GM12878 (cell line): ENCODE data around the gene CAB39. TPM values are rescaled to one million over a fixed set of nuclear protein-coding genes. Genes with fewer than 3 reads are reported as not detected.
A peak's percentile ranks its signal among the peaks of the same experiment; 100 is the strongest.

Experiments
- ATAC-seq: fragments of 200-7000 bp; cut with Tn5 transposase; 3 replicates; pipeline ENCODE4 v1.9.1; 2020; ENCODE audit warnings: mild to moderate bottlenecking, moderate library complexity
- BruUV-seq: library from RNA; stranded (reverse); fragments of 400-500 nt; replicated peaks from 2 replicates; lab custom pipeline; 2021; lab: Mats Ljungman, UMichigan
- CTCF ChIA-PET: fragments of 300-600 bp; sonication (Branson Sonifier 250); formaldehyde crosslinking; extraction: SDS; loops from one replicate; lab custom pipeline; 2021; ENCODE audit warnings: inconsistent platforms; lab: Yijun Ruan, JAX
- POLR2A ChIA-PET: fragments of 350-600 bp; formaldehyde crosslinking; extraction: SDS; loops from one replicate; lab custom pipeline; 2021; ENCODE audit warnings: inconsistent platforms; lab: Charles Lee
- RAD21 ChIA-PET: fragments of 300-600 bp; sonication (Branson Sonifier 250); formaldehyde crosslinking; loops from one replicate; lab custom pipeline; 2023; ENCODE audit warnings: antibody characterized with exemption; ENCODE audit not compliant: unreplicated experiment; lab: Charles Lee
- SMC1A ChIA-PET: fragments of 300-600 bp; sonication (Branson Sonifier 250); formaldehyde crosslinking; loops from one replicate; lab custom pipeline; 2023; ENCODE audit not compliant: unreplicated experiment, uncharacterized antibody; lab: Charles Lee
- DNase-seq: peaks from one replicate; pipeline ENCODE4 v3.0.0-alpha.2; 2011; ENCODE audit warnings: low read depth, low spot score
- FAIRE-seq: peaks from 3 replicates; lab custom pipeline; 2011; peaks lifted over from hg19 to GRCh38; lab: Jason Lieb, UNC
- H2AFZ ChIP-seq: 2 replicates; pipeline ENCODE4 v1.6.0; 2011; ENCODE audit warnings: low read depth, low read length, control low read depth; ENCODE audit not compliant: control insufficient read depth
- H3K27ac ChIP-seq: 2 replicates; pipeline ENCODE4 v1.5.1; 2011; ENCODE audit warnings: control low read depth; ENCODE audit not compliant: control insufficient read depth, insufficient read depth
- H3K27me3 ChIP-seq, 2 experiments: replicated peaks in 1 of 2; 2 replicates each; pipeline versions ENCODE4 v1.6.0 to v1.6.1; 2011; ENCODE audit warnings: low read length in 1 of 2; ENCODE audit not compliant: control insufficient read depth in 2 of 2, insufficient read depth in 2 of 2
- H3K36me3 ChIP-seq, 2 experiments: 2 replicates each; pipeline ENCODE4 v1.5.1; 2011; ENCODE audit warnings: low read length in 1 of 2; ENCODE audit not compliant: control insufficient read depth in 2 of 2, insufficient read depth in 2 of 2
- H3K4me1 ChIP-seq: 2 replicates; pipeline ENCODE4 v1.6.1; 2011; ENCODE audit warnings: mild to moderate bottlenecking, low read length, moderate library complexity, mixed read lengths; ENCODE audit not compliant: control insufficient read depth, insufficient read depth
- H3K4me2 ChIP-seq: 2 replicates; pipeline ENCODE4 v1.6.0; 2011; ENCODE audit warnings: control low read depth; ENCODE audit not compliant: control insufficient read depth, insufficient read depth
- H3K4me3 ChIP-seq: fragments of 200-600 bp; sonication (generic); 2 replicates; pipeline ENCODE4 v1.5.1; 2016
- H3K79me2 ChIP-seq: 2 replicates; pipeline ENCODE4 v1.6.0; 2011; ENCODE audit warnings: low read length; ENCODE audit not compliant: control insufficient read depth, insufficient read depth
- H3K9ac ChIP-seq: 2 replicates; pipeline ENCODE4 v1.8.0; 2011; ENCODE audit warnings: low read length, control low read depth, mixed read lengths; ENCODE audit not compliant: control insufficient read depth, insufficient read depth
- H3K9me3 ChIP-seq: replicated peaks from 3 replicates; pipeline ENCODE4 v1.5.1; 2011; ENCODE audit warnings: mild to moderate bottlenecking, low read length; ENCODE audit not compliant: control insufficient read depth, insufficient read depth
- H4K20me1 ChIP-seq: 2 replicates; pipeline ENCODE4 v1.6.0; 2011; ENCODE audit not compliant: control insufficient read depth, insufficient read depth
- BCLAF1 ChIP-seq: fragments of 450-650 bp; IDR thresholded peaks from 2 replicates; pipeline ENCODE4 v1.6.1; 2017; ENCODE audit warnings: antibody characterized with exemption, mild to moderate bottlenecking, moderate library complexity
- GABPA ChIP-seq: IDR thresholded peaks from 2 replicates; pipeline ENCODE4 v1.6.1; 2014; ENCODE audit warnings: antibody characterized with exemption, low read depth, mild to moderate bottlenecking, inconsistent platforms
- HSF1 ChIP-seq: fragments of 150-350 bp; IDR thresholded peaks from 2 replicates; pipeline ENCODE4 v1.6.1; 2014; ENCODE audit warnings: mild to moderate bottlenecking, low read depth, low read length
- KAT2A ChIP-seq: conservative IDR thresholded peaks from 2 replicates; pipeline ENCODE4 v1.6.1; 2011; ENCODE audit warnings: low read depth, low read length; ENCODE audit not compliant: control insufficient read depth
- KDM1A ChIP-seq: fragments of 200-600 bp; sonication (generic); IDR thresholded peaks from 2 replicates; pipeline ENCODE4 v1.6.1; 2016; ENCODE audit warnings: borderline replicate concordance
- LARP7 ChIP-seq: fragments of 450-650 bp; IDR thresholded peaks from 2 replicates; pipeline ENCODE4 v1.6.1; 2017; ENCODE audit warnings: mild to moderate bottlenecking
- MYB ChIP-seq: fragments of 150-350 bp; IDR thresholded peaks from 2 replicates; pipeline ENCODE4 v1.6.1; 2014; ENCODE audit warnings: mild to moderate bottlenecking, low read depth, low read length, borderline replicate concordance
- NRF1 ChIP-seq: conservative IDR thresholded peaks from 2 replicates; pipeline ENCODE4 v1.6.1; 2011; ENCODE audit warnings: mild to moderate bottlenecking, low read depth, low read length, improper control_type of control experiment
- PAX5 ChIP-seq: IDR thresholded peaks from 2 replicates; pipeline ENCODE4 v1.6.1; 2011; ENCODE audit warnings: low read depth, low read length, borderline replicate concordance
- TARDBP ChIP-seq: IDR thresholded peaks from 2 replicates; pipeline ENCODE4 v1.6.1; 2016; ENCODE audit warnings: borderline replicate concordance
- USF2 ChIP-seq: IDR thresholded peaks from 2 replicates; pipeline ENCODE4 v1.6.1; 2011; ENCODE audit warnings: low read depth, low read length, improper control_type of control experiment, borderline replicate concordance
- WGBS: methylation state at CpG from one replicate; pipeline ENCODE4 v1.1.6; 2016; ENCODE audit warnings: low lambda C conversion rate; ENCODE audit not compliant: insufficient replicate concordance, insufficient coverage; ENCODE audit errors: missing lambda C conversion rate; 5-methylcytosine and 5-hydroxymethylcytosine counted together
- in situ Hi-C: fragments of 300-500 bp; cut with MboI; formaldehyde crosslinking; loops from 9 replicates; pipeline ENCODE4 v1.14.3; 2018; ENCODE audit warnings: mixed read lengths
- intact Hi-C: fragments of 100-400 bp; cut with micrococcal nuclease; formaldehyde crosslinking; loops from one replicate; pipeline ENCODE4 v1.14.2; 2022; ENCODE audit not compliant: unreplicated experiment
- polyA plus RNA-seq, 11 experiments: library from polyadenylated mRNA; depleted of rRNA in 4 of 11; unstranded in 6 of 11; stranded (reverse) in 5 of 11; fragments of >200 nt; fragmentation: Nextera tagmentation in 4 of 11; fragmentation: Illumina TruSeq in 1 of 11; extraction: Ambion mirVana in 4 of 11; extraction: Trizol in 1 of 11; gene quantifications; 1 replicate in 1 of 11; 2 replicates in 10 of 11; pipeline versions ENCODE4 v1.2.1 to v1.2.3, GENCODE V29; 2011 to 2016; ENCODE audit warnings: inconsistent platforms in 2 of 11, missing spikeins in 2 of 11, low read depth in 1 of 11
- total RNA-seq, 4 experiments: library from RNA; depleted of rRNA in 3 of 4; stranded (reverse); fragments of >200 nt in 3 of 4; fragmentation: Illumina TruSeq in 1 of 4; extraction: Trizol in 1 of 4; gene quantifications; 2 replicates each; pipeline versions ENCODE4 v1.2.1 to v1.2.3, GENCODE V29; 2013 to 2021
- TF ChIP-seq, protein P1 (sequence below): IDR thresholded peaks from 2 replicates; pipeline ENCODE4 v1.6.1; 2012; ENCODE audit warnings: improper control_type of control experiment, low read depth, low read length; ENCODE audit not compliant: insufficient replicate concordance

CAB39 gene
- total and polyA plus RNA-seq, 10 of the 15 experiments (the other 5 are each of a cell fraction or from before 2014, with no cell fraction given), result 13.3 to 129 (median 62.9) TPM

GRCh38 chr2:230669386-230669950, 43.2 kb upstream of the CAB39 start:
- intact Hi-C loops, result loop anchor here (2.0 to 10.0 kb wide), 3 partner anchors 43 to 305 kb away; partner anchors contain the start of gene CAB39
- H3K27ac ChIP-seq, result peak overlapping the region; percentile 92
- H3K9me3 ChIP-seq, result no peaks in the 10 kb centered on the region
- WGBS, result 86% methylated on average over 8 of the region's 8 CpGs
- ChIA-PET RAD21 (interaction anchor here (0.6 to 5.1 kb wide), 27 partner anchors 10 to 444 kb away, joined by 3 to 122 read pairs (median 5); partner anchors contain the start of genes CAB39 and SP140), CTCF (interaction anchor here (0.7 to 4.7 kb wide), 14 partner anchors 9 to 603 kb away, joined by 3 to 41 read pairs (median 4); no protein-coding TSS in a partner anchor), POLR2A (interaction anchor here (0.6 to 5.0 kb wide), 19 partner anchors 9 to 129 kb away, joined by 3 to 80 read pairs (median 5); partner anchors contain the start of gene CAB39), SMC1A (interaction anchor here (0.7 to 8.3 kb wide), 27 partner anchors 9 to 467 kb away, joined by 3 to 117 read pairs (median 7); partner anchors contain the start of gene CAB39)
- ATAC-seq, result no peak
- no peaks in the 10 kb centered on the region for H4K20me1 ChIP-seq
- H3K4me1 ChIP-seq, result peaks cover 62% of the 10 kb centered on the region
- no peak for FAIRE-seq
- DNase-seq, result no peak
- no peaks in the 10 kb centered on the region for H3K27me3 ChIP-seq
- in situ Hi-C loops, result loop anchor here (10.0 kb wide), 1 partner anchor 285 kb away; no protein-coding TSS in a partner anchor
- H3K9ac ChIP-seq, result peak overlapping the region; percentile 71
- H3K36me3 ChIP-seq, result no peaks in the 10 kb centered on the region
- no peak overlapping the region for H3K4me3 ChIP-seq
- H3K4me2 ChIP-seq, result peak overlapping the region; percentile 83
- H2AFZ ChIP-seq, result peak overlapping the region; percentile 57; the same call in 1 of the 2 replicates
- H3K79me2 ChIP-seq, result no peaks in the 10 kb centered on the region
- BruUV-seq, result no TSS peak
- TF ChIP-seq BCLAF1 (no peak), HSF1 (no peak), TARDBP (no peak), KDM1A (no peak), LARP7 (no peak), PAX5 (no peak), USF2 (no peak), NRF1 (no peak), MYB (no peak), GABPA (no peak), KAT2A (no peak)
- TF ChIP-seq, protein P1, sequence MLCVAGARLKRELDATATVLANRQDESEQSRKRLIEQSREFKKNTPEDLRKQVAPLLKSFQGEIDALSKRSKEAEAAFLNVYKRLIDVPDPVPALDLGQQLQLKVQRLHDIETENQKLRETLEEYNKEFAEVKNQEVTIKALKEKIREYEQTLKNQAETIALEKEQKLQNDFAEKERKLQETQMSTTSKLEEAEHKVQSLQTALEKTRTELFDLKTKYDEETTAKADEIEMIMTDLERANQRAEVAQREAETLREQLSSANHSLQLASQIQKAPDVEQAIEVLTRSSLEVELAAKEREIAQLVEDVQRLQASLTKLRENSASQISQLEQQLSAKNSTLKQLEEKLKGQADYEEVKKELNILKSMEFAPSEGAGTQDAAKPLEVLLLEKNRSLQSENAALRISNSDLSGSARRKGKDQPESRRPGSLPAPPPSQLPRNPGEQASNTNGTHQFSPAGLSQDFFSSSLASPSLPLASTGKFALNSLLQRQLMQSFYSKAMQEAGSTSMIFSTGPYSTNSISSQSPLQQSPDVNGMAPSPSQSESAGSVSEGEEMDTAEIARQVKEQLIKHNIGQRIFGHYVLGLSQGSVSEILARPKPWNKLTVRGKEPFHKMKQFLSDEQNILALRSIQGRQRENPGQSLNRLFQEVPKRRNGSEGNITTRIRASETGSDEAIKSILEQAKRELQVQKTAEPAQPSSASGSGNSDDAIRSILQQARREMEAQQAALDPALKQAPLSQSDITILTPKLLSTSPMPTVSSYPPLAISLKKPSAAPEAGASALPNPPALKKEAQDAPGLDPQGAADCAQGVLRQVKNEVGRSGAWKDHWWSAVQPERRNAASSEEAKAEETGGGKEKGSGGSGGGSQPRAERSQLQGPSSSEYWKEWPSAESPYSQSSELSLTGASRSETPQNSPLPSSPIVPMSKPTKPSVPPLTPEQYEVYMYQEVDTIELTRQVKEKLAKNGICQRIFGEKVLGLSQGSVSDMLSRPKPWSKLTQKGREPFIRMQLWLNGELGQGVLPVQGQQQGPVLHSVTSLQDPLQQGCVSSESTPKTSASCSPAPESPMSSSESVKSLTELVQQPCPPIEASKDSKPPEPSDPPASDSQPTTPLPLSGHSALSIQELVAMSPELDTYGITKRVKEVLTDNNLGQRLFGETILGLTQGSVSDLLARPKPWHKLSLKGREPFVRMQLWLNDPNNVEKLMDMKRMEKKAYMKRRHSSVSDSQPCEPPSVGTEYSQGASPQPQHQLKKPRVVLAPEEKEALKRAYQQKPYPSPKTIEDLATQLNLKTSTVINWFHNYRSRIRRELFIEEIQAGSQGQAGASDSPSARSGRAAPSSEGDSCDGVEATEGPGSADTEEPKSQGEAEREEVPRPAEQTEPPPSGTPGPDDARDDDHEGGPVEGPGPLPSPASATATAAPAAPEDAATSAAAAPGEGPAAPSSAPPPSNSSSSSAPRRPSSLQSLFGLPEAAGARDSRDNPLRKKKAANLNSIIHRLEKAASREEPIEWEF, result no peak
